KOPT-K1 (cell line): ENCODE results near the gene PAK1.

Experiments
- H3K27ac ChIP-seq: fragments of 200-600 bp; sonication (generic); 2 replicates; pipeline ENCODE4 v1.5.1; 2016; ENCODE audit warnings: antibody characterized with exemption, mild to moderate bottlenecking, low read depth, low read length; ENCODE audit not compliant: poor library complexity, severe bottlenecking
- H3K36me3 ChIP-seq: fragments of 200-600 bp; sonication (generic); 2 replicates; pipeline ENCODE4 v1.5.1; 2017; ENCODE audit warnings: antibody characterized with exemption, mild to moderate bottlenecking, low read length, moderate library complexity; ENCODE audit not compliant: insufficient read depth
- H3K9me3 ChIP-seq: fragments of 200-600 bp; sonication (generic); 2 replicates; pipeline ENCODE4 v1.5.1; 2017; ENCODE audit warnings: antibody characterized with exemption, low read length, mild to moderate bottlenecking; ENCODE audit not compliant: insufficient read depth, poor library complexity, severe bottlenecking

Gene PAK1

GRCh38 chr11:77410076-77410827 is 63.6 kb downstream of the PAK1 start:
- H3K9me3 ChIP-seq, result no peaks in the 10 kb centered on the region
- no peaks in the 10 kb centered on the region for H3K36me3 ChIP-seq
- H3K27ac ChIP-seq, result no peak overlapping the region

- no peaks in the 10 kb centered on the region for H3K36me3 ChIP-seq
- no peak overlapping the region for H3K27ac ChIP-seq
- H3K9me3 ChIP-seq, result no peaks in the 10 kb centered on the region
Measured at GRCh38 chr11:77409046-77409445, 64.8 kb downstream of the PAK1 start.

GRCh38 chr11:77407613-77408012 is 66.3 kb downstream of the PAK1 start:
- Histone ChIP-seq H3K36me3 (no peaks in the 10 kb centered on the region), H3K9me3 (no peaks in the 10 kb centered on the region), H3K27ac (no peak overlapping the region)

- H3K9me3 ChIP-seq, result no peaks in the 10 kb centered on the region
- no peak overlapping the region for H3K27ac ChIP-seq
- no peaks in the 10 kb centered on the region for H3K36me3 ChIP-seq
Measured at GRCh38 chr11:77406396-77406795, 67.5 kb downstream of the PAK1 start.

GRCh38 chr11:77403211-77403610 is 70.7 kb downstream of the PAK1 start:
- no peaks in the 10 kb centered on the region for H3K36me3 ChIP-seq
- H3K9me3 ChIP-seq, result no peaks in the 10 kb centered on the region
- no peak overlapping the region for H3K27ac ChIP-seq

- H3K36me3 ChIP-seq, result no peaks in the 10 kb centered on the region
- no peak overlapping the region for H3K27ac ChIP-seq
- no peaks in the 10 kb centered on the region for H3K9me3 ChIP-seq
Measured at GRCh38 chr11:77402218-77402556, 71.7 kb downstream of the PAK1 start.

GRCh38 chr11:77401486-77402217 is 72.2 kb downstream of the PAK1 start:
- Histone ChIP-seq H3K27ac (no peak overlapping the region), H3K9me3 (no peaks in the 10 kb centered on the region)

GRCh38 chr11:77400775-77401449 is 73.0 kb downstream of the PAK1 start:
- H3K9me3 ChIP-seq, result no peaks in the 10 kb centered on the region
- H3K36me3 ChIP-seq, result no peaks in the 10 kb centered on the region
- H3K27ac ChIP-seq, result no peak overlapping the region

More at GRCh38 chr11:77401486-77402217, 72.2 kb downstream of the PAK1 start:
- no peaks in the 10 kb centered on the region for H3K36me3 ChIP-seq

GRCh38 chr11:77400271-77400670 is 73.6 kb downstream of the PAK1 start:
- Histone ChIP-seq H3K36me3 (no peaks in the 10 kb centered on the region), H3K27ac (no peak overlapping the region), H3K9me3 (no peaks in the 10 kb centered on the region)

GRCh38 chr11:77397631-77398030 is 76.3 kb downstream of the PAK1 start:
- Histone ChIP-seq H3K36me3 (no peaks in the 10 kb centered on the region), H3K27ac (no peak overlapping the region), H3K9me3 (no peaks in the 10 kb centered on the region)

GRCh38 chr11:77396911-77397310 is 77.0 kb downstream of the PAK1 start:
- Histone ChIP-seq H3K36me3 (no peaks in the 10 kb centered on the region), H3K27ac (no peak overlapping the region), H3K9me3 (no peaks in the 10 kb centered on the region)

- Histone ChIP-seq H3K9me3 (no peaks in the 10 kb centered on the region), H3K27ac (no peak overlapping the region), H3K36me3 (peaks cover 2% of the 10 kb centered on the region; the same call in 1 of the 2 replicates)
Measured at GRCh38 chr11:77396305-77396704, 77.6 kb downstream of the PAK1 start.

- Histone ChIP-seq H3K36me3 (peaks cover 7% of the 10 kb centered on the region; the same call in 1 of the 2 replicates), H3K9me3 (no peaks in the 10 kb centered on the region), H3K27ac (no peak overlapping the region)
Measured at GRCh38 chr11:77395460-77396173, 78.3 kb downstream of the PAK1 start.

GRCh38 chr11:77392842-77393241 is 81.1 kb downstream of the PAK1 start:
- Histone ChIP-seq H3K27ac (no peak overlapping the region), H3K36me3 (peaks cover 7% of the 10 kb centered on the region; the same call in 1 of the 2 replicates), H3K9me3 (no peaks in the 10 kb centered on the region)

GRCh38 chr11:77387701-77388100 is 86.2 kb downstream of the PAK1 start:
- Histone ChIP-seq H3K27ac (no peak overlapping the region), H3K36me3 (peaks cover 15% of the 10 kb centered on the region), H3K9me3 (no peaks in the 10 kb centered on the region)
